ENCODE data around the gene KIF4A.

Gene KIF4A

GRCh38 chrX:70437921-70438665 is 148.2 kb downstream of the KIF4A start:
- no peak for DNase-seq (ENCODE audit: low spot score)

DNA sequence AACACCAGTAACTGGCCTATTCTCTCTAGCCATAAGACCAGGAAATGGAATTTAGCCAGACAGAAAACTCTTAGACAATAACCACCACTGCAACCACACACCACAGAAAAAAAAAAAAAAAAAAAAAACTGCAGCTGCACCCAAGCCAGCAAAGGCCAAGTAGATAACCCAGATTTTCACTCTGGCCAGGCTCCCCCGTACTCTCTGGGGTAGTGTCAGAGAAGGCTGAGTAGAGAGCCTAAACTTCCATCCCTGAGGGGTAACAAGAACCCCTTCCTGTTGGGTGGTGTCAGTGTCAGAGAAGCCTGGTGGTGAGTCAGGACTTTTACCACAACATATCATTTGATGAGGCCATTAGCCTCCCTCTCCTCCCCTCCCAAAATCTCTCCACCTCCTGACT is 149.1 kb downstream of the KIF4A start:
- no peak for DNase-seq (ENCODE audit: low spot score)

DNA sequence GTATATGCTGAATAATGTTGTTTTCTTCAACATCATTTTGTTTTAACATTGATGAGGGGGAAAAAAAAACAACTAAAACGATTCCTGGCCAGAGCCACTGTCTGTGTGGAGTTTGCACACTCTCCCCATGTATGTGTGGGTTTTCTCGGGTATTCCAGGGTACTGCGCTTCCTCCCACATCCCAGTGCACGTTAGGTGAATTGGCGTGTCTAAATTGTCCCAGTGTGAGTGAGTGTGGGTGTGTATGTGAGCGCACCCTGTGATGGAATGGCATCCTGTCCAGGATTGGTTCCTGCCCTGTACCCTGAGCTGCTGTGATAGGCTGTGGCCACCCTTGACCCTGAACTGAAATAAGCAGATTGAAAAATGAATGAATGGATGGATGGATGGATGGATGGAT is 152.3 kb downstream of the KIF4A start:
- DNase-seq (ENCODE audit: low spot score) = no peak

GRCh38 chrX:70444326-70444945 is 154.5 kb downstream of the KIF4A start, which contains the start of gene DLG3:
Gene DLG3, plus strand, starts transcription at chrX:70444835. Its CDS starts 367 bp downstream, at chrX:70445202.
- DNase-seq (ENCODE audit: low spot score) = no peak

GRCh38 chrX:70444946-70445656 is 155.2 kb downstream of the KIF4A start:
- DNase-seq (ENCODE audit: low spot score) = no peak

DNA sequence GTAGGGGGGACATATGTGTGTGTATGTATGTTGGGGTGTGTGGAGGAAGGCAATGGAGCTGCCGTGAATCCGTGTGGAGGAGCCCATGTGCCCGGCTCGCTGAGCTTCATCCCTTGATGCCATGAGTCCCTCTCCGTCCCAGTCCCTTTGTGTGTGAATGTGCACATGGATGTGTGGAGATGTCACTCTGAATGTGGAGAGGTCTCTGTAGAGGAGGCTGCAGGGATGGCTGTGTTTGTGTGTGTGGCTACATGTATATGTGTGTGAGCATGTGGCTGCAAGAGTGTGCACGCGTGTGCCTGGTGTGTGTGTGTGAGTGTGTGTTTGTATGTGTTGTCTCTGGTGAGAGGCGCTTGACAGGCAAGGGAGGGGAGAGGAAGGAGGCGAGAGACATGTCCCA is 156.0 kb downstream of the KIF4A start:
- DNase-seq (ENCODE audit: low spot score) = no peak

- no peak for DNase-seq (ENCODE audit: low spot score)
These were observed 156.8 kb downstream of the KIF4A start for GRCh38 chrX:70446380-70447350.

DNA sequence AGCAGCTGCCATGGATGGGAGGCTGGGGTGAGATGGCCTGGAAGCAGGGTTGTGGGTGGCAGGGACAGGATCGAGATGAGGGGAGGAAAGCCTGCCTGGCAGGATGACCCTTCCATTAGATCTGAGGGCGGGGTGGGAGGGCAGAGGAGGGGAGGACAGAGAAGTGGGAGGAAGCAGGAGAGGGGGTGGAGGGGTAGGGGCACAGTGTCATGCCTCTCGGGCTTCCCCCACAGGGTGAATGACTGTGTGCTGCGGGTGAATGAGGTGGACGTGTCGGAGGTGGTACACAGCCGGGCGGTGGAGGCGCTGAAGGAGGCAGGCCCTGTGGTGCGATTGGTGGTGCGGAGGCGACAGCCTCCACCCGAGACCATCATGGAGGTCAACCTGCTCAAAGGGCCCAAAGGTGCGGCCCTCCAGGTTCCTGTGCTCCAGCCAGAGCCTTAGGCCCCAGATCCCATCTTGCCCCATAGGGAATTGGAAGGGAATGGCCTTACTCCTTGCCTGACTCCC is 159.6 kb downstream of the KIF4A start:
- DNase-seq (ENCODE audit: low spot score) = no peak

GRCh38 chrX:70452143-70452733 is 162.3 kb downstream of the KIF4A start:
- peak; percentile 29 for DNase-seq (ENCODE audit: low spot score)

DNA sequence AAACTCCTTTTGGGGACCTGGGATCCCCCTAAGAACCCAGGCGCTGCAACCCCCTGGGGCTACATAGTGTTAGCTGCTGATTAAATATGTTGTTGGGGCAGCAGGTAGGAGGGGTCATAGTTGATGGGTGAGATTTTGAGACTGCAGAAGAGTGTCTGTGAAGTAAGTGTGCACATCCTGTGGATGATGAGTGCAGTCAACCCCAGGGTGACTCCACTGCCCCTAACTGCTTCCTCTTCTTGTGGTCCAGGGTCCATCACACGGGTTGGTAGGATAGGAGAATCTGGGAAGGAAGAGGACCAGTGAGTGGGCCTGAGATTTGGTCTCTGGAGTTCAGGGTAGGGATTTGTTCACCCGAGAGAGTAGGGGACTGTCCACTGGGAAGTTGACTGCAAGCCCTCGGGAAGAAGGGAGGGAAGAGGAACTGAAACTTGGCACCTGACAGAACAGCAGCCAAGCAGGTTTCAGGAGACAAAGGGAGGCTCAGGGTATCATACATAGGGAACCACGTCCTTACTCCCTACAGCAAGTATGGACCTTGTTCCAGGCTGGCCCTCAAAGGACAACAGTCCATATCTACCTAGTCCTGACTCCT is 163.2 kb downstream of the KIF4A start:
- DNase-seq (ENCODE audit: low spot score) = no peak

DNA sequence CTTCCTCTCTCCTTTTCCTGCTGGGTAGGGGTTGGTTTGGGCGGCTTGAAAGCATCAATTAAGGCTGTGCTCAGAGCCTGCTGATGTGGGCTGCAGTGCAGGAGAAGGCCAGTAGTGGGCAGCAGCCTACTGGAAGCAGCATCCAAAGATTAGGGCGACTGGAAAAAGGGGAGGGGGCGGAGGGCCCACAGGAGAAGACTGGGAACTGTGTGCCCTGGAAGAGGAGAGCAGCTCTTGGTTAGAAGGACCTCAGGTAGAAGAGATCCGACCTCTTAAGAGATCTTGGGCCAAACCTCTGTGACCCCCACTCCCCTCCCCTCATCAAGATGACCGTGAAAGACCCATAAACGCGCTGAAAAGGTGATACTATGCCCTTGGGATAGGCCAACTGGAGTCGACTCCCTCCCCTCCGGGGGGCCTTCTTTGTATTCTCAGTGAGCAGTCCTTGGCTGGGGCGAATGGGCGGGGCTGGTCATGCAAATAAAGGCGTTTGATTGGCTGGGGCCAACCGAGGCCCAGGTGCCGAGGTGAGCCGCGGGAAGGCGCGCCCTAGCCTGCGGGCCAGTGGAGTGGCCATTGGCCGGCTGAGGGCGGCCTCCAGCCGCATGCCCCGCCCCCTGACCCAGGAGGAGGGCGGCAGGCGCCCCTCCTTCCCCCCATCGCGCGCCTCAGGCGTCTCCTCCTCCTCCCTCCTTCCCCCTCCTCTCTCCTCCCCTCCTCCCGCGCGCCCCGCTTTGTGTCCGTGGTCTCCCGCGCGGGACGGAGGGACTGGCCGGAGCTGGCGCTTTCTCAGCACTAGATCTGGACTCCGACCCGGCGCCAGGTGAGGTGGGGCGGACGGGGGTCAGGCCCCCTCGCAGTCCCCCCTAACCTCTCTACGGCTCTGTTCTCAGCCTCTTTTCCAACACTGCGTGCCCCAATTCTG is 164.8 kb downstream of the KIF4A start:
- no peak for DNase-seq (ENCODE audit: low spot score)

GRCh38 chrX:70455366-70456202 is 165.7 kb downstream of the KIF4A start:
- no peak for DNase-seq (ENCODE audit: low spot score)

- no peak for DNase-seq (ENCODE audit: low spot score)
These were observed 166.4 kb downstream of the KIF4A start for GRCh38 chrX:70456256-70456655.

- no peak for DNase-seq (ENCODE audit: low spot score)
These were observed 171.1 kb downstream of the KIF4A start for GRCh38 chrX:70461026-70461425.

GRCh38 chrX:70464051-70464450 is 174.1 kb downstream of the KIF4A start:
- DNase-seq (ENCODE audit: low spot score) = no peak

- no peak for DNase-seq (ENCODE audit: low spot score)
These were observed 177.1 kb downstream of the KIF4A start for GRCh38 chrX:70466968-70467367.

GRCh38 chrX:70468709-70469108 is 178.8 kb downstream of the KIF4A start:
- no peak for DNase-seq (ENCODE audit: low spot score)
